ENCODE results near the gene STAP2.

- TF ChIP-seq EZH2 (IDR thresholded peaks at IDR 0.05) (no peak), POLR2AphosphoS5 (IDR thresholded peaks at IDR 0.05; ENCODE audit: borderline replicate concordance, low read depth, low read length) (no peak), FOXP2 (optimal IDR thresholded peaks at IDR 0.05; ENCODE audit: control extremely low read depth, extremely low read length, insufficient read depth) (no peak)
These were observed 14.1 kb upstream of the STAP2 start for GRCh38 chr19:4352701-4353121.
